GM21786 (cell line): ENCODE measurements around the gene PURB.
"Not testable (repeated sequence)": the region's sequence is repeated elsewhere in the genome, so short reads cannot be mapped to it uniquely, and the experiment has no call there.

ENCODE experiments used
- ATAC-seq: cut with Tn5 transposase; IDR thresholded peaks from one replicate; pipeline ENCODE4 v1.9.1; 2021; ENCODE audit not compliant: unreplicated experiment

PURB gene

DNA sequence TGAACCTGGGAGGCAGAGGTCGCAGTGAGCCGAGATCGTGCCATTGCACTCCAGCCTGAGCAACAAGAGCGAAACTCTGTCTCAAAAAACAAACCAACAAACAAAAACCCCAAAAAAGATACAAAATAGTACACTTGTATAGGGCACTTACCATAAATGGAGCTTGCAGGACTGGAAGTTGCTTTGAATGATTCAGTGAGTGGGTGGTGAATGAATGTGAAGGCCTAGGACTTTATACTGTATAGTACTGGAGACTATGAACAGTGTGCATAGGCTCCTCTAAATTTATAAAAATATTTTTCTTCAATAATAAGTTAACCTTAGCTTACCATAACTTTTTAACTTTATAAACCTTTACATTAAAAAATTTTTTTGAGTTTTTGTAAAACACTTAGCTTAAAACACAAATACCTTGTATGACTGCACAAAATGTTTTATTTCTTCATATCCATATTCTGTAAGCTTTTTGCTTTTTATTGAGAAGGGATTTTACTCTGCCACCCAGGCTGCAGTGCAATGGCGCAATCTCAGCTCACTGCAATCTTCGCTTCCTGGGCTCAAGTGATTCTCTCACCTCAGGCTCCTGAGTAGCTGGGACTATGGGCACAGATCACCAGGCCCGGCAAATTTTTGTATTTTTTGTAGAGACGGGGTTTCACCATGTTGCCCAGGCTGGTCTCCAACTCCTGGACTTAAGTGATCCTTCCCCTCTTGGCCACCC lies 30.5 kb downstream of the PURB start:
- ATAC-seq = no peak

- ATAC-seq = no peak
Measured at GRCh38 chr7:44853391-44853790, 31.9 kb downstream of the PURB start.

- no peak for ATAC-seq
Measured at GRCh38 chr7:44852590-44852989, 32.7 kb downstream of the PURB start.

GRCh38 chr7:44849885-44850544 lies 35.3 kb downstream of the PURB start:
- ATAC-seq = no peak

- ATAC-seq = no peak
Measured at GRCh38 chr7:44849259-44849884, 36.0 kb downstream of the PURB start.

- peak; percentile 84 for ATAC-seq
Measured at GRCh38 chr7:44847920-44848634, 37.3 kb downstream of the PURB start, which contains the start of gene H2AZ2. TSS of gene H2AZ2 (minus strand) at chr7:44848087. CDS start at chr7:44847971, 116 bp downstream.

- peak; percentile 58 for ATAC-seq
Measured at GRCh38 chr7:44847509-44847919, 37.8 kb downstream of the PURB start.

- peak; percentile 6 for ATAC-seq
Measured at GRCh38 chr7:44846816-44847508, 38.4 kb downstream of the PURB start.

DNA sequence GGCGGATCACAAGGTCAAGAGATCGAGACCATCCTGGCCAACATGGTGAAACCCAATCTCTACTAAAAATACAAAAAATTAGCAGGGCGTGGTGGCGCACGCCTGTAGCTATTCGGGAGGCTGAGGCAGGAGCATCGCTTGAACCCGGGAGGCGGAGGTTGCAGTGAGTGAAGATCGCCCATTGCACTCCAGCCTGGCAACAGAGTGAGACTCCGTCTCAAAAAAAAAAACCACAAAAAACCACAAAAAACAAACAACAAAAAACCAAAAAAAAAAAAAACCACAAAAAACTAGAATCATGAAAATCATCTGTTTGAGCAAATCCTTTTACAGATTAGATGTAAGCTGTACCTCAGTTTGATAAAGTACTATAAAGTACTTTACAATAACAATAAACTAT lies 38.9 kb downstream of the PURB start:
- ATAC-seq = not testable (repeated sequence)

DNA sequence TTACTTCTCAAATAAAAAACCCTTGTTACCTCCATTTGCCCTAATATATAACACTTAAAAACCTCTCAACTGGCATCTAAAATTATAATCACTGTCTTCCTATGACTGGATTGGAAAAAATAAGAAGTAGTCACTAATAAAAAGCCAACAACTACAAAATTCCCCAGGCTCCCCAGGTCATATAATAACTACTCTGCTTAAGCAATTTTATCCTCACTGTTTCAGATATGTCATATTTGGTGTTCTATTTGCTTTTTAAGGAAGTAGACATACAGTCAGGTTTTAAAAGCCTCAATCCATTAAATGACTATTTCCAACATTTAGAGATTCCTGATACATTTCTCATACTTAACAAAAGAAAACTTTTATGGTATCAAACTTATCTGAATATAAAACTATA lies 39.9 kb downstream of the PURB start:
- ATAC-seq = no peak

- not testable (repeated sequence) for ATAC-seq
Measured at GRCh38 chr7:44843440-44843839, 41.9 kb downstream of the PURB start.

DNA sequence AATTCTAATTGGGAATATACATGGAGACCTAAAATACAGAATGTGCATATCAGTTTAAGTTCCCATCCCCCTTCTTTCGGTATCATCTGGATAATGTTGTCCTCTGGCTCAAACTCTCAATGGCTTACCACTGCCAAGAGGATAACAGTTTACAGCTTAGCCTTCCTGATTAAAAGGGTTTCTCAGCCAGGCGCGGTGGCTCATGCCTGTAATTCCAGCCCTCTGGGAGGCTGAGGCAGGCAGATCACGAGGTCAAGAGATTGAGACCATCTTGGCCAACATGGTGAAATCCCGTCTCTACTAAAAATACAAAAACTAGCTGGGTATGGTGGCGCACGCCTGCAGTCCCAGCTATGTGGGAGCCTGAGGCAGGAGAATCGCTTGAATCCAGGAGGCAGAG lies 42.7 kb downstream of the PURB start:
- not testable (repeated sequence) for ATAC-seq

- ATAC-seq = no peak
Measured at GRCh38 chr7:44838751-44839150, 46.6 kb downstream of the PURB start.

DNA sequence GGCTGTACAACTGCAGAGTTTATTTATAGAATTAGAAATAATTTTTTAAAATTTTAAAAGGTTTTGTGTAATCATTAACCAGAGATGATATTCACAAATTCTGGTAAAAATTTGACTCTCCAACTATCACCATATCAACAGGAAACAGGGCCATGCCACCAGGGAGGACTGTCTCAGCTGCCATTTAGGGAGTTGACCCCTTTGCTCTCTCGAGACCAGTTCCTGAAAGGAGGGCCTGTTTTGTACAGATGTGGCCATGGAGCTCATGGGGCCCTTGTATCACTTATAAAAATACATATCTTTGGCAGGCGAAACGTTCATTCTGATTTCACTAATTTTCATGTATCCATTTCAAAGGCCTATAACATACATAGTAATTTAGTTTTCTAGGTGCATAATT lies 57.8 kb downstream of the PURB start:
- ATAC-seq = no peak
